GM12873 (cell line): ENCODE data around the gene SSR3.

Source experiments
- TF ChIP-seq, protein P1 (sequence below): IDR thresholded peaks from 2 replicates; pipeline ENCODE4 v1.5.1; 2012; ENCODE audit warnings: low read depth, mild to moderate bottlenecking, moderate library complexity, low read length, control low read depth; ENCODE audit not compliant: insufficient read depth; ENCODE audit errors: missing control alignments

SSR3 gene

DNA sequence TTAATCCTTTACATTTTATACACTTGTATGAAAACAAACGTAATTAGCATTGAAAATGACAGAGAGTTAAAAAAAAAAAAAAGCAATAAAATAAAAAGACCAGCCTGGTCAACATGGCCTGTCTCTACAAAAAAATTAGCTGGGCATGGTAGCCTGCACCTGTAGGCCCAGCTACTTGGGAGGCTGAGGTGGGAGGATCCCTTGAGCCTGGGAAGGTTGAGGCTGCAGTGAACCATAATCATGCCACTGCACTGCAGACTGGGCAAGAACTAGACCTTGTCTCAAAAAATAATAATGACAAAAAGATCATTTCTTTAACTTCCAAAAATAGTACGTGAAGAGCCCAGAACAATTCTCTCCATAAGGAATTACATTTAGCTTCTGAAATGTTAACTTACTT is 1.9 kb downstream of the SSR3 start:
- TF ChIP-seq, protein P1, sequence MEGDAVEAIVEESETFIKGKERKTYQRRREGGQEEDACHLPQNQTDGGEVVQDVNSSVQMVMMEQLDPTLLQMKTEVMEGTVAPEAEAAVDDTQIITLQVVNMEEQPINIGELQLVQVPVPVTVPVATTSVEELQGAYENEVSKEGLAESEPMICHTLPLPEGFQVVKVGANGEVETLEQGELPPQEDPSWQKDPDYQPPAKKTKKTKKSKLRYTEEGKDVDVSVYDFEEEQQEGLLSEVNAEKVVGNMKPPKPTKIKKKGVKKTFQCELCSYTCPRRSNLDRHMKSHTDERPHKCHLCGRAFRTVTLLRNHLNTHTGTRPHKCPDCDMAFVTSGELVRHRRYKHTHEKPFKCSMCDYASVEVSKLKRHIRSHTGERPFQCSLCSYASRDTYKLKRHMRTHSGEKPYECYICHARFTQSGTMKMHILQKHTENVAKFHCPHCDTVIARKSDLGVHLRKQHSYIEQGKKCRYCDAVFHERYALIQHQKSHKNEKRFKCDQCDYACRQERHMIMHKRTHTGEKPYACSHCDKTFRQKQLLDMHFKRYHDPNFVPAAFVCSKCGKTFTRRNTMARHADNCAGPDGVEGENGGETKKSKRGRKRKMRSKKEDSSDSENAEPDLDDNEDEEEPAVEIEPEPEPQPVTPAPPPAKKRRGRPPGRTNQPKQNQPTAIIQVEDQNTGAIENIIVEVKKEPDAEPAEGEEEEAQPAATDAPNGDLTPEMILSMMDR, result no peak

DNA sequence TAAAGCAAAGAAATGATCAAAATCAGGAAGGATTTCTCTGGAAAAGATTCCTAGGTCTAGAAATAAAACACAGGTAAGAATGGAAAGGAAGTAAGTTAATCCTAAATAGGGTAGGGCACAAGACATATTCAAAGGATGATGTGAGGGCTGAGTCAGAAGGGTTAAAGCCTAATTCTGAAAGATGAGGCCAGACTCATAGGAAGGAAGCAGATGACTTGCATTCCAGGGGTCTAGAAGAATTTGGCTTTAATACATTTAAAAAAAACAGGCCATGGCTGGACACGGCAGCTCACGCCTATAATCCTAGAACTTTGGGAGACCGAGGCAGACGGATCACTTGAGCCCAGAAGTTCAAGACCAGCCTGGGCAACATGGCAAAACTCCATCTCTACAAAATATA is 3.2 kb downstream of the SSR3 start:
- TF ChIP-seq, protein P1, result no peak

DNA sequence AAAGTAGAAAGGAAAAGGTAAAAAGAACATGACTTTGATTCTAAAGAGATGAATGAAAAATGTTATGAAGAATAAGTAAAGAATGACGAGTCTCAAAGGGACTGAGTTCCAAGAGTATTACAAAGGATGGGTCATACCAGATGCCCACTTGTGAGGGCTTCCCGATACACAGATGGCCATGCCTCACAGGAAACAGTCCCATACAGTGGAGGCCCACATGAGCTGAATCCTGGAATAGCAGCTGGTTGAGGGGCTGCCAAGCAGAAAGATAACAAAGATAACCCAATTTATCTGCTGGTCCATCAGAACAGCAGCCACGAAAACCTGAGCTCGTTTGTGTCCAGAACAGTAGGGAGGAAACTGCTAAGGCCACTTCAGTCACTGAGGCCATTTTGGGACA is 3.7 kb downstream of the SSR3 start:
- TF ChIP-seq, protein P1, result no peak

DNA sequence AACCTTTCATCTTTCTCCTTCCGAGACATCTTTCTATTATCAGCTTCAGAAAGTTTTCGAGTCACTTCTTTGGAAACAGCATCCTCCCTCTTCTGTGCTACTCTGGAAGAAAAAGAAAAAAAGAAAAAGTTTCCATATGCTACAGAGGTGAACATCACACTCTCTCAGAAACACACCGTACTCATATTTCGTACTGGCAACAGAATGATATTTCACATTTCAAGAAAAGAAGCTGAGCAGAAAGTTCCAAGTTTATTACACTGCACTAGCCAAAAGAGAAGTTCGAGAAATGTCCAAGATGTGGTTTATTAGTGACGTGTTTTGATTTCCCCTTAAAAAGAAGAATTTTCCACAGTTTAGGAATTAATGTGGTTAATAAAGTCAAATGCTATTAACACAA is 6.0 kb downstream of the SSR3 start:
- TF ChIP-seq, protein P1, result no peak

DNA sequence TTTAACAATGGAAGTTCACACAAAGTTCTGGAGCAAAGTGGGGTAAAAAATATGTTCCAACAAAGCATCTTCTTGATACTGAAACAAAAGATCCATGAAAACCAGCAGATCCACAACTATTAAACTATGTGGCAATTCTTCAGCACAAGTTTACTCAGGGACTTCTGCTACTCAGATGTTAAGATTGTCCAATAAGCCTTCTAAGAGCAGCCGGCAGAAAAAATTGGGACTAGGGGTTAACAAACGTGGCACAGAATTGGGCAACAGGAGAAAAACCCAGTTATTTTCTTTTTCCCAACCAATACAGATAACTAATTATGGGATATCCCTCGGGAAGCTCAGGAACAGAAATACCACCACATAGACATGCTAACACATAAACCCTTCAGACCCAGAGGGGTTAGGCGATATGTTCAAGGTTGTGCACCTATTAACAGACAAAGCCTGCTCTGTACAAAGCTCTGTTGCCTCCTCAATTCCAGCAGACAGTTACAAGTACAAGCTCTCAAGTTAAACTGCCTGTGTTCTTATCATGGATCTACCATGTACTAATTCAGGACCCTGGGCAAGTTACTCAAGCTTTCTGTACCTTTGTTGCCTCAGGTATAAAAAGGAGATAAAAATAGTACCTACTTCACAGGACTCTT is 6.8 kb downstream of the SSR3 start:
- TF ChIP-seq, protein P1, result no peak

DNA sequence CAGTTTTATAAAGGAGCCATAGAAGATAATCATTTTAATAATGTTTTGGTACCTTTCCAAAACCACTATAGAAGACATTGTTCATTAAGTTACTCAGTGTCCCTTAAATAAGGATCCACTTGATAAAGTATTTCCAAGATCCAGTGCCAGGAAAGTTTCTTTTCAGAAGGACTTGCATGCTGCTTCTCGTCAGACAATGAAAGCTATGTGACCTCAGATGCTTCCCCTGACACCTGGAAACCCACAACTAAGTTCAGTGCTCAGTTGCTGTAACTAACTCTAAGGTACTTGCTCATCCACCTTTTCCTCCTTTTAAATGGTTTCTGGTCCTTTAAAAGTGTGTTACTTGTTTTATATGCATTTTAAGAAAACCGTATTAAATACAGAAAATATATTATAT is 7.3 kb downstream of the SSR3 start:
- TF ChIP-seq, protein P1, result no peak

DNA sequence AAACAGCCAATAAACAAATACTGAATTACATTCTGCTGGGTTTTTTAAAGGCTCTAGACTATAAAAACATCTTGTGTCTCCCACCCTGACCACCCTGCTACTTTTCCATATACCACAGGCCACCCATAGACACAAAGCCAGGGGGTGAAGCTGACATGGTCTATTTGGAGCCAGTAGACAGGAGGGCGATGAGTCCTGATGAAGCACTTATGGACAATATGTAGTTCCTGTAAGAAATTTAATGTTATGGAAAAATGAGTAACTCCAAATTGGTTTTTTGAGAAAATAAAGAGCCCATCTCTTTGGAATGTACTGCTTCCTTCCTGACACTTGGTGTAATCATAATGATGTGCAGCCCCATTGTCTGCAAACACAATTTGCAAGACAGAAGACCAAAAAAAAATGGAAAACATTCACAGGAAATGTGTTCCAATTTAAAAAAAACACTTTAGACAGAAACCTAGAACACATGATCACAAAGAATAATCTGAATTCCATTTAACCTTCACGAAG is 11.8 kb downstream of the SSR3 start:
- TF ChIP-seq, protein P1, result no peak
